ENCODE measurements around the gene CYFIP2. TPM values are rescaled to one million over a fixed set of nuclear protein-coding genes. Genes with fewer than 3 reads are reported as not detected.
A peak's percentile ranks its signal among the peaks of the same experiment; 100 is the strongest.

The CYFIP2 gene
- total RNA-seq, 1 experiment from 2014 or later = 95.3 TPM

- TF ChIP-seq ZNF396 (CRISPR knock-in tag; IDR thresholded peaks at IDR 0.05; ENCODE audit: borderline replicate concordance) = no peak
- TF ChIP-seq, protein P1, sequence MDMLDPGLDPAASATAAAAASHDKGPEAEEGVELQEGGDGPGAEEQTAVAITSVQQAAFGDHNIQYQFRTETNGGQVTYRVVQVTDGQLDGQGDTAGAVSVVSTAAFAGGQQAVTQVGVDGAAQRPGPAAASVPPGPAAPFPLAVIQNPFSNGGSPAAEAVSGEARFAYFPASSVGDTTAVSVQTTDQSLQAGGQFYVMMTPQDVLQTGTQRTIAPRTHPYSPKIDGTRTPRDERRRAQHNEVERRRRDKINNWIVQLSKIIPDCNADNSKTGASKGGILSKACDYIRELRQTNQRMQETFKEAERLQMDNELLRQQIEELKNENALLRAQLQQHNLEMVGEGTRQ (CRISPR knock-in tag; IDR thresholded peaks at IDR 0.05) = no peak
- TF ChIP-seq ZMAT4 (CRISPR knock-in tag; IDR thresholded peaks at IDR 0.05) = no peak
These were observed 73.5 kb downstream of the CYFIP2 start (continued) for GRCh38 chr5:157339409-157339808.

DNA sequence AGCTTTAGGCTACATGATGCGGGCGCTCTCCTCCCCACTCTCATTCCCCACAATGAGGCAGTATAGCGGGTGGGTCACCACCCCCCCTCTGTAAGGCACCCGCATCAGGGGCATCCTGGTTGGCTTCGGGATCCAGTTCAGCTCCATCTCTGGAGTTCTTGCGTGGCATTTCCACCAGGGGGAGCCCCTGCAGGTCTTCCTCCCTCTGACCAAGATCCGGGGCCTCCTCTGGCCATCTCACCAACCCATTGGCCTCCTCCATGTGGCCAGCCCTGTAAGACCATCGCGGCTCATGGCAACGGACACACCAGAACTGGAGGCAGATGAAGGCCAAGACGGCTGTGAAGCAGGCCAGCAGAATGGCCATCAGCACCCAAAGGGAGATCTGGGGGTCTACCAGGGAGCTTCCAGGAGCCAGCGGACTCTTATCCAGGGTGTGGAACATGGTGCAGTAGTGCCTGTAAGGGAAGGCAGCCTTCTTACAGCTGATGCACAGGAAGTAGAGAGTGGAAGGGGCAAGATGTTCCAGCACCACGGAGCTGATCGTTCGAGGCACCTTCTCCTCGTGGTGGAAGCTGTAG, 77.0 kb downstream of the CYFIP2 start:
- H3K36me3 Mint-ChIP-seq = peaks cover 31% of the 10 kb centered on the region
- H3K27ac Mint-ChIP-seq = no peak overlapping the region
- peak; percentile 93 for ATAC-seq
- DNase-seq (ENCODE audit: low spot score) = peak; percentile 66
- TF ChIP-seq HMGXB4 (CRISPR knock-in tag; IDR thresholded peaks at IDR 0.05) = 0 out of 2 replicates have a peak, but pooled peaks have one; percentile 31
- peak; percentile 55; the same call in 1 of the 2 replicates for TF ChIP-seq CTCF (IDR thresholded peaks at IDR 0.05)
- TF ChIP-seq IRF2 (CRISPR knock-in tag; IDR thresholded peaks at IDR 0.05; ENCODE audit: borderline replicate concordance, low read depth) = no peak
- TF ChIP-seq FOXP1 (CRISPR knock-in tag; IDR thresholded peaks at IDR 0.05; ENCODE audit: borderline replicate concordance) = peak; percentile 33; the same call in 1 of the 2 replicates
- TF ChIP-seq, protein P2, sequence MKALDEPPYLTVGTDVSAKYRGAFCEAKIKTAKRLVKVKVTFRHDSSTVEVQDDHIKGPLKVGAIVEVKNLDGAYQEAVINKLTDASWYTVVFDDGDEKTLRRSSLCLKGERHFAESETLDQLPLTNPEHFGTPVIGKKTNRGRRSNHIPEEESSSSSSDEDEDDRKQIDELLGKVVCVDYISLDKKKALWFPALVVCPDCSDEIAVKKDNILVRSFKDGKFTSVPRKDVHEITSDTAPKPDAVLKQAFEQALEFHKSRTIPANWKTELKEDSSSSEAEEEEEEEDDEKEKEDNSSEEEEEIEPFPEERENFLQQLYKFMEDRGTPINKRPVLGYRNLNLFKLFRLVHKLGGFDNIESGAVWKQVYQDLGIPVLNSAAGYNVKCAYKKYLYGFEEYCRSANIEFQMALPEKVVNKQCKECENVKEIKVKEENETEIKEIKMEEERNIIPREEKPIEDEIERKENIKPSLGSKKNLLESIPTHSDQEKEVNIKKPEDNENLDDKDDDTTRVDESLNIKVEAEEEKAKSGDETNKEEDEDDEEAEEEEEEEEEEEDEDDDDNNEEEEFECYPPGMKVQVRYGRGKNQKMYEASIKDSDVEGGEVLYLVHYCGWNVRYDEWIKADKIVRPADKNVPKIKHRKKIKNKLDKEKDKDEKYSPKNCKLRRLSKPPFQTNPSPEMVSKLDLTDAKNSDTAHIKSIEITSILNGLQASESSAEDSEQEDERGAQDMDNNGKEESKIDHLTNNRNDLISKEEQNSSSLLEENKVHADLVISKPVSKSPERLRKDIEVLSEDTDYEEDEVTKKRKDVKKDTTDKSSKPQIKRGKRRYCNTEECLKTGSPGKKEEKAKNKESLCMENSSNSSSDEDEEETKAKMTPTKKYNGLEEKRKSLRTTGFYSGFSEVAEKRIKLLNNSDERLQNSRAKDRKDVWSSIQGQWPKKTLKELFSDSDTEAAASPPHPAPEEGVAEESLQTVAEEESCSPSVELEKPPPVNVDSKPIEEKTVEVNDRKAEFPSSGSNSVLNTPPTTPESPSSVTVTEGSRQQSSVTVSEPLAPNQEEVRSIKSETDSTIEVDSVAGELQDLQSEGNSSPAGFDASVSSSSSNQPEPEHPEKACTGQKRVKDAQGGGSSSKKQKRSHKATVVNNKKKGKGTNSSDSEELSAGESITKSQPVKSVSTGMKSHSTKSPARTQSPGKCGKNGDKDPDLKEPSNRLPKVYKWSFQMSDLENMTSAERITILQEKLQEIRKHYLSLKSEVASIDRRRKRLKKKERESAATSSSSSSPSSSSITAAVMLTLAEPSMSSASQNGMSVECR (CRISPR knock-in tag; IDR thresholded peaks at IDR 0.05; ENCODE audit: borderline replicate concordance) = no peak
- 0 out of 2 replicates have a peak, but pooled peaks have one; percentile 53 for TF ChIP-seq ZNF121 (CRISPR knock-in tag; IDR thresholded peaks at IDR 0.05)
- no peaks in the 10 kb centered on the region for H3K4me1 Mint-ChIP-seq
- H3K27me3 Mint-ChIP-seq (ENCODE audit: low read depth) = no peaks in the 10 kb centered on the region
- POLR2A ChIA-PET = interaction anchor here (1.0 kb wide), 1 partner anchor 17 kb away, joined by 3 read pairs; no protein-coding TSS in a partner anchor
- H3K4me3 Mint-ChIP-seq = no peak overlapping the region
- CTCF ChIA-PET = interaction anchor here (0.6 to 3.6 kb wide), 24 partner anchors 9 to 401 kb away, joined by 3 to 37 read pairs (median 4); partner anchors contain the start of genes LSM11, NIPAL4 and THG1L
- no peaks in the 10 kb centered on the region for H3K9me3 Mint-ChIP-seq

GRCh38 chr5:157343842-157344790, 78.2 kb downstream of the CYFIP2 start:
- H3K27me3 Mint-ChIP-seq (ENCODE audit: low read depth) = no peaks in the 10 kb centered on the region
- H3K4me3 Mint-ChIP-seq = no peak overlapping the region
- no peak for ATAC-seq
- no peaks in the 10 kb centered on the region for H3K4me1 Mint-ChIP-seq
- H3K27ac Mint-ChIP-seq = no peak overlapping the region
- CTCF ChIA-PET = interaction anchor here (0.9 to 3.6 kb wide), 5 partner anchors 10 to 399 kb away, joined by 4 to 37 read pairs (median 10); partner anchors contain the start of gene LSM11
- POLR2A ChIA-PET = no interaction called here
- peaks cover 31% of the 10 kb centered on the region for H3K36me3 Mint-ChIP-seq
- DNase-seq (ENCODE audit: low spot score) = no peak
- H3K9me3 Mint-ChIP-seq = no peaks in the 10 kb centered on the region
- no peak for TF ChIP-seq ZBTB43 (CRISPR knock-in tag; IDR thresholded peaks at IDR 0.05)
- TF ChIP-seq, protein P3, sequence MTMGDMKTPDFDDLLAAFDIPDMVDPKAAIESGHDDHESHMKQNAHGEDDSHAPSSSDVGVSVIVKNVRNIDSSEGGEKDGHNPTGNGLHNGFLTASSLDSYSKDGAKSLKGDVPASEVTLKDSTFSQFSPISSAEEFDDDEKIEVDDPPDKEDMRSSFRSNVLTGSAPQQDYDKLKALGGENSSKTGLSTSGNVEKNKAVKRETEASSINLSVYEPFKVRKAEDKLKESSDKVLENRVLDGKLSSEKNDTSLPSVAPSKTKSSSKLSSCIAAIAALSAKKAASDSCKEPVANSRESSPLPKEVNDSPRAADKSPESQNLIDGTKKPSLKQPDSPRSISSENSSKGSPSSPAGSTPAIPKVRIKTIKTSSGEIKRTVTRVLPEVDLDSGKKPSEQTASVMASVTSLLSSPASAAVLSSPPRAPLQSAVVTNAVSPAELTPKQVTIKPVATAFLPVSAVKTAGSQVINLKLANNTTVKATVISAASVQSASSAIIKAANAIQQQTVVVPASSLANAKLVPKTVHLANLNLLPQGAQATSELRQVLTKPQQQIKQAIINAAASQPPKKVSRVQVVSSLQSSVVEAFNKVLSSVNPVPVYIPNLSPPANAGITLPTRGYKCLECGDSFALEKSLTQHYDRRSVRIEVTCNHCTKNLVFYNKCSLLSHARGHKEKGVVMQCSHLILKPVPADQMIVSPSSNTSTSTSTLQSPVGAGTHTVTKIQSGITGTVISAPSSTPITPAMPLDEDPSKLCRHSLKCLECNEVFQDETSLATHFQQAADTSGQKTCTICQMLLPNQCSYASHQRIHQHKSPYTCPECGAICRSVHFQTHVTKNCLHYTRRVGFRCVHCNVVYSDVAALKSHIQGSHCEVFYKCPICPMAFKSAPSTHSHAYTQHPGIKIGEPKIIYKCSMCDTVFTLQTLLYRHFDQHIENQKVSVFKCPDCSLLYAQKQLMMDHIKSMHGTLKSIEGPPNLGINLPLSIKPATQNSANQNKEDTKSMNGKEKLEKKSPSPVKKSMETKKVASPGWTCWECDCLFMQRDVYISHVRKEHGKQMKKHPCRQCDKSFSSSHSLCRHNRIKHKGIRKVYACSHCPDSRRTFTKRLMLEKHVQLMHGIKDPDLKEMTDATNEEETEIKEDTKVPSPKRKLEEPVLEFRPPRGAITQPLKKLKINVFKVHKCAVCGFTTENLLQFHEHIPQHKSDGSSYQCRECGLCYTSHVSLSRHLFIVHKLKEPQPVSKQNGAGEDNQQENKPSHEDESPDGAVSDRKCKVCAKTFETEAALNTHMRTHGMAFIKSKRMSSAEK (CRISPR knock-in tag; IDR thresholded peaks at IDR 0.05; ENCODE audit: borderline replicate concordance) = no peak
- TF ChIP-seq RORB (CRISPR knock-in tag; IDR thresholded peaks at IDR 0.05) = no peak
- TF ChIP-seq ZNF423 (CRISPR knock-in tag; IDR thresholded peaks at IDR 0.05) = no peak
- TF ChIP-seq RELA (CRISPR knock-in tag; IDR thresholded peaks at IDR 0.05; ENCODE audit: borderline replicate concordance) = no peak

Measured in WTC11 (cell line).